Osteocyte (in vitro differentiated cells): ENCODE data around the gene NANP. TPM values are rescaled to one million over a fixed set of nuclear protein-coding genes. Genes with fewer than 3 reads are reported as not detected.
"Not testable (repeated sequence)": the region's sequence is repeated elsewhere in the genome, so short reads cannot be mapped to it uniquely, and the experiment has no call there.

ENCODE experiments used
- DNase-seq: peaks from one replicate; pipeline ENCODE4 v3.0.0; 2021; ENCODE audit warnings: mixed read lengths; ENCODE audit not compliant: unreplicated experiment; ENCODE audit errors: extremely low spot score
- H3K27ac Mint-ChIP-seq: one replicate; pipeline ENCODE4 v1.8.0; 2021; ENCODE audit warnings: mild to moderate bottlenecking, mixed read lengths; ENCODE audit not compliant: unreplicated experiment
- H3K27me3 Mint-ChIP-seq: one replicate; pipeline ENCODE4 v1.8.0; 2021; ENCODE audit warnings: mixed read lengths; ENCODE audit not compliant: unreplicated experiment
- H3K36me3 Mint-ChIP-seq: one replicate; pipeline ENCODE4 v1.8.0; 2021; ENCODE audit warnings: mixed read lengths; ENCODE audit not compliant: unreplicated experiment
- H3K4me1 Mint-ChIP-seq: one replicate; pipeline ENCODE4 v1.8.0; 2021; ENCODE audit warnings: mixed read lengths; ENCODE audit not compliant: unreplicated experiment
- H3K4me3 Mint-ChIP-seq: one replicate; pipeline ENCODE4 v1.8.0; 2021; ENCODE audit warnings: mild to moderate bottlenecking, moderate library complexity, mixed read lengths; ENCODE audit not compliant: unreplicated experiment
- H3K9me3 Mint-ChIP-seq: one replicate; pipeline ENCODE4 v1.8.0; 2021; ENCODE audit warnings: mixed read lengths; ENCODE audit not compliant: unreplicated experiment
- CTCF ChIP-seq: fragments of 200-600 bp; sonication (generic); IDR thresholded peaks from 2 replicates; pipeline ENCODE4 v1.5.0; 2021; ENCODE audit warnings: antibody characterized with exemption, mild to moderate bottlenecking, moderate library complexity
- total RNA-seq: library from RNA; stranded (reverse); gene quantifications from 2 replicates; pipeline ENCODE4 v1.2.1, GENCODE V29; 2021

The NANP gene
- total RNA-seq, 1 donor from 2014 or later, result 6.0 TPM

- no peaks in the 10 kb centered on the region for H3K36me3 Mint-ChIP-seq
- no peak for TF ChIP-seq CTCF
- H3K4me3 Mint-ChIP-seq, result no peak overlapping the region
- H3K9me3 Mint-ChIP-seq, result no peaks in the 10 kb centered on the region
- DNase-seq, result no peak
- H3K4me1 Mint-ChIP-seq, result peaks cover 22% of the 10 kb centered on the region
- H3K27me3 Mint-ChIP-seq, result no peaks in the 10 kb centered on the region
- H3K27ac Mint-ChIP-seq, result no peak overlapping the region
These were observed 36.9 kb downstream of the NANP start for GRCh38 chr20:25586877-25587276.

GRCh38 chr20:25584905-25585704 lies 38.7 kb downstream of the NANP start, which contains the start of gene NINL:
TSS of gene NINL (minus strand) at chr20:25585531. CDS start at chr20:25526587, 58,944 bp downstream.
- Mint-ChIP-seq H3K9me3 (no peaks in the 10 kb centered on the region), H3K4me1 (peaks cover 30% of the 10 kb centered on the region), H3K36me3 (no peaks in the 10 kb centered on the region), H3K4me3 (peak within 1 kb of the TSS; percentile 88), H3K27ac (peak within 1 kb of the TSS; percentile 88), H3K27me3 (no peaks in the 10 kb centered on the region)
- TF ChIP-seq CTCF, result no peak
- DNase-seq, result peak; percentile 89

DNA sequence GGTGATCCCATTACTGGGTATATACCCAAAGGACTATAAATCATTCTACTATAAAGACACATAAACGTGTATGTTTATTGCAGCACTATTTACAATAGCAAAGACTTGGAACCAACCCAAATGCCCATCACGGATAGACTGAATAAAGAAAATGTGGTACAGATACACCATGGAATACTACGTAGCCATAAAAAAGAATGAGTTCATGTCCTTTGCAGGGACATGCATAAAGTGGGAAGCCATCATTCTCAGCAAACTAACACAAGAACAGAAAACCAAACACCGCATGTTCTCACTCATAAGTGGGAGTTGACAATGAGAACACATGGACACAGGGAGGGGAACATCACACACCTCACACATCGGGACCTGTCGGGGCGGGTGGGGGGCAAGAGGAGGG lies 40.2 kb downstream of the NANP start:
- not testable (repeated sequence) for H3K36me3 Mint-ChIP-seq, H3K9me3 Mint-ChIP-seq, DNase-seq, H3K27me3 Mint-ChIP-seq
- peak overlapping the region; percentile 34 for H3K27ac Mint-ChIP-seq
- H3K4me3 Mint-ChIP-seq, result peak overlapping the region; percentile 88
- H3K4me1 Mint-ChIP-seq, result peaks cover 42% of the 10 kb centered on the region

DNA sequence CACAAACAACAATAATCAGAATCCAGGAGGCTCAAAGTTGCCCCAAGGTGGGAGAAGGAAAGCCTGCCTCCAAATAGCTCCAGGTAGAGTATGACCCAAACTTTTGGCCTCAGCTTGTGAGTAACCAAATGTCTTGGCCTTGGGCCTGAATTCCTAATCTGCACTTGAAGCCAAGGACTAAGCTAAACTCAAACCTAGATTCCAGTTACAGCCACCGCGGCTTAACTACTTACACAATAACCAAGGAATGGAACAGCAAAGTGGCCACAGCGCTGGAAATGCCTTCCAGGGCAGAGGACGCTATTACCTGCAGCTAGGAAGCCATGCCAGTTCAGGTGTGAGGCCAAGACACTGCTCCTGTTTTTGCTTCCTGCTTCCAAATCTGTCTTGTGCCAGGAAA lies 43.1 kb downstream of the NANP start:
- no peak for DNase-seq
- no peak overlapping the region for H3K27ac Mint-ChIP-seq

GRCh38 chr20:25579081-25579770 lies 44.6 kb downstream of the NANP start:
- DNase-seq, result no peak
- peaks cover 7% of the 10 kb centered on the region for H3K36me3 Mint-ChIP-seq
- no peaks in the 10 kb centered on the region for H3K27me3 Mint-ChIP-seq
- H3K27ac Mint-ChIP-seq, result peak overlapping the region; percentile 73
- no peak overlapping the region for H3K4me3 Mint-ChIP-seq
- H3K9me3 Mint-ChIP-seq, result no peaks in the 10 kb centered on the region
- TF ChIP-seq CTCF, result no peak
- H3K4me1 Mint-ChIP-seq, result peaks cover 50% of the 10 kb centered on the region

More for the DNA sequence above, 43.1 kb downstream of the NANP start:
- peaks cover 49% of the 10 kb centered on the region for H3K4me1 Mint-ChIP-seq
- no peak overlapping the region for H3K4me3 Mint-ChIP-seq
- H3K9me3 Mint-ChIP-seq, result no peaks in the 10 kb centered on the region
- TF ChIP-seq CTCF, result no peak
- no peaks in the 10 kb centered on the region for H3K27me3 Mint-ChIP-seq
- peaks cover 4% of the 10 kb centered on the region for H3K36me3 Mint-ChIP-seq
